Measurements from ENCODE around the gene COL20A1.

The COL20A1 gene

GRCh38 chr20:63261060-63261794 is 31.8 kb upstream of the COL20A1 start:
- no peak for DNase-seq (ENCODE audit: low read depth in 3 of 3)

- no peak for DNase-seq (ENCODE audit: low read depth in 3 of 3)
Measured at GRCh38 chr20:63261795-63262528, 31.0 kb upstream of the COL20A1 start.

- DNase-seq (ENCODE audit: low read depth in 3 of 3): no peak
Measured at GRCh38 chr20:63262836-63263235, 30.1 kb upstream of the COL20A1 start.

- DNase-seq (ENCODE audit: low read depth in 3 of 3): no peak
Measured at GRCh38 chr20:63264000-63264399, 29.0 kb upstream of the COL20A1 start.

- DNase-seq (ENCODE audit: low read depth in 3 of 3): no peak
Measured at GRCh38 chr20:63264519-63264918, 28.5 kb upstream of the COL20A1 start.

- DNase-seq (ENCODE audit: low read depth in 3 of 3): no peak
Measured at GRCh38 chr20:63265891-63266515, 27.0 kb upstream of the COL20A1 start.

- no peak for DNase-seq (ENCODE audit: low read depth in 3 of 3)
Measured at GRCh38 chr20:63267691-63268090, 25.3 kb upstream of the COL20A1 start.

- no peak for DNase-seq (ENCODE audit: low read depth in 3 of 3)
Measured at GRCh38 chr20:63268256-63268655, 24.7 kb upstream of the COL20A1 start.

GRCh38 chr20:63268671-63269439 is 24.1 kb upstream of the COL20A1 start:
- no peak for DNase-seq (ENCODE audit: low read depth in 3 of 3)

- no peak for DNase-seq (ENCODE audit: low read depth in 3 of 3)
Measured at GRCh38 chr20:63269724-63270123, 23.3 kb upstream of the COL20A1 start.

GRCh38 chr20:63270606-63271325 is 22.2 kb upstream of the COL20A1 start:
- DNase-seq (ENCODE audit: low read depth in 3 of 3): no peak

- DNase-seq (ENCODE audit: low read depth in 3 of 3): peak; percentile 76 to 87 (median 78)
Measured at GRCh38 chr20:63272105-63273058, 20.6 kb upstream of the COL20A1 start, which contains the start of gene ARFGAP1. Gene ARFGAP1, plus strand, starts transcription at chr20:63272813. Its CDS starts 2,768 bp downstream, at chr20:63275581.

- DNase-seq (ENCODE audit: low read depth in 3 of 3): no peak
Measured at GRCh38 chr20:63273059-63273579, 19.9 kb upstream of the COL20A1 start.

GRCh38 chr20:63273635-63274380 is 19.2 kb upstream of the COL20A1 start:
- no peak for DNase-seq (ENCODE audit: low read depth in 3 of 3)

GRCh38 chr20:63274381-63275228 is 18.4 kb upstream of the COL20A1 start:
- no peak for DNase-seq (ENCODE audit: low read depth in 3 of 3)

GRCh38 chr20:63275825-63276224 is 17.2 kb upstream of the COL20A1 start:
- no peak for DNase-seq (ENCODE audit: low read depth in 3 of 3)

- DNase-seq (ENCODE audit: low read depth in 3 of 3): no peak
Measured at GRCh38 chr20:63276956-63277355, 16.0 kb upstream of the COL20A1 start.

Measured in stimulated activated CD4-positive, alpha-beta T cell treated with anti-CD3 and anti-CD28 coated beads, TNF-alpha, amount 100 ng/mL, for 4 hours (primary cell).